ENCODE results near the gene IMPDH1. TPM values are rescaled to one million over a fixed set of nuclear protein-coding genes. Genes with fewer than 3 reads are reported as not detected.

IMPDH1 gene
- total and polyA plus RNA-seq, 4 donors, result 2.4 to 11.1 (median 5.2) TPM

DNA sequence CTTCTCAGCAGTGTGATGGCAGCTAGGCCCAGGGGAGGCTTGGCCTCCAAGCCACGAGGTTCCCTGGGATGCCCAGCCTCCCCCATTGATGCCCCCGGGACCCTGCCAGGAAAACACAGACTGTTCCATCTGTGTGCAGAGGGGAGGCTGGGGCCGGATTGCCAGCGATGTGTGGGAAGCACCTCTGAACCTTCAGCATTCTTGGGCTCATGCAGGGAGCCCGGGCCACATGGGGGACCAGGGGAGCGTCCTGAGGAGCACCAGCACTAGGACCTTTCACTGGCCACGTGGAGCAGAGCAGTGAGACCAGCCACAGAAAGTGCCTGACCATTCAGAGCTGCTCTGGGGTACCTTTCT lies 2.6 kb downstream of the IMPDH1 start (continued):
- TF ChIP-seq CTCF (IDR thresholded peaks at IDR 0.05; ENCODE audit: low read depth, low read length, missing input control) (no peak), FOXA2 (IDR thresholded peaks at IDR 0.05) (no peak), EGR1 (IDR thresholded peaks at IDR 0.05; ENCODE audit: low read depth in 2 of 2) (no peak), HNF4G (IDR thresholded peaks at IDR 0.05) (no peak)

DNA sequence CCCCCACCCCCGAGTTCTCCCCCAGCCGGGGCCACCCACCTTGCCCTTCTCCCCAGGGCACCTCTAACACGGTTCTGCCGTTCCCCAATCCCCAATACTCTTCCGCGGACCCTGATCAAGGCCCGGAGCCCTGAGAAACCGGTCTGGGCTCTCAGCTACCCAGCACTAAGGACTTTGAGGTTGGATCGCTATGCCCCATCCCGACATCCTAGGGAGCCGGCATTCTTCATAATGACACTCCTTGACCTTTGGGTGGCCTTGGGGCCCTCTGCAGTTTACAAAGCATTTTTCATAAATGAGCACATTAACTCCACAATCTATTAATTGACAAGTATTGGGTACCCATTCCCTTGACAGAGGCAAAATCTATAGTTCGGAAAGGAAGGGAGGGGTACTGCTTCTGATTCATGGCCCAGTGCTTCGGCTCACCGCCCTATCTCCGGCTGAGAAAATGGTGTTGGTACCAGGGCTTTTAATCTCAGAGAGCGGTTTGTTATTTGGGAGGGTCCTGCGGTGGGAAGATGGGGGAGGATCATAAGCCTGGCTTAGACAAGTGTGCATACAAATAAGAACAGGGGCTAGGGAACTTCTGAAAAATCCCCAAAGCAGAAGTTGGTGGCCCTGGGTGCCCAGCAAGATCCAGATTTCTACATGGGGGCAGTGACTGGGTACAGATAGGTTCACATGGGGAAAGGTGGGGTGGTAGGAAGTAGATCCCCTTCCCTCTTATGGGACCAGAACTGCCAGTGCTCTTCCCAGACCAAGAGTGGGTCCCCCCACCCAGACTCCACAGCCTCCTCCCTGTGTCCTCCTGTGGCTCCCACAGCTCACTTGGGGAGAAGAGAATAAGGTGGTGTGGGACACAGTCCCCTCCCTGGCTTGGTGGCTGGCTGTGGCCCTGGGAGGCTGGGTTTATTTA lies 3.2 kb downstream of the IMPDH1 start:
- no peak for DNase-seq (ENCODE audit: low spot score)
- Histone ChIP-seq H3K4me1 (ENCODE audit: control insufficient read depth in 4 of 4, insufficient read depth in 4 of 4, low read length in 3 of 4) (peaks cover 0 to 18% (median 9%) of the 10 kb centered on the region in 4 donors), H3K27me3 (ENCODE audit: control insufficient read depth in 4 of 4, insufficient read depth in 4 of 4, low read length in 3 of 4) (no peaks in the 10 kb centered on the region), H3K9me3 (ENCODE audit: control insufficient read depth in 4 of 4, low read length in 3 of 4) (no peaks in the 10 kb centered on the region), H3K27ac (ENCODE audit: low read depth in 1 of 2, low read length in 2 of 2) (no peak overlapping the region), H3K9ac (ENCODE audit: low read depth in 1 of 2, low read length in 2 of 2) (no peak overlapping the region), H3K36me3 (ENCODE audit: control insufficient read depth in 4 of 4, insufficient read depth in 3 of 4, low read depth in 1 of 4, low read length in 3 of 4) (no peaks in the 10 kb centered on the region), H3K4me3 (ENCODE audit: low read depth in 1 of 3, low read length in 3 of 3) (peak overlapping the region in 1 of 3 donors; percentile 61)
- 55% methylated on average over 17 of the region's 17 CpGs for WGBS
- TF ChIP-seq, protein P1, sequence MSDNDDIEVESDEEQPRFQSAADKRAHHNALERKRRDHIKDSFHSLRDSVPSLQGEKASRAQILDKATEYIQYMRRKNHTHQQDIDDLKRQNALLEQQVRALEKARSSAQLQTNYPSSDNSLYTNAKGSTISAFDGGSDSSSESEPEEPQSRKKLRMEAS (IDR thresholded peaks at IDR 0.05), result no peak
- no peak for TF ChIP-seq HNF4A (conservative IDR thresholded peaks at IDR 0.05)
- no peak for TF ChIP-seq TAF1 (conservative IDR thresholded peaks at IDR 0.05)
- no peak for TF ChIP-seq CTCF (IDR thresholded peaks at IDR 0.05; ENCODE audit: low read depth, low read length, missing input control)
- TF ChIP-seq GABPA (IDR thresholded peaks at IDR 0.05 in 1 of 2, conservative IDR thresholded peaks at IDR 0.05 in 1 of 2), result no peak
- no peak for TF ChIP-seq YY1 (IDR thresholded peaks at IDR 0.05)
- TF ChIP-seq NR2F2 (IDR thresholded peaks at IDR 0.05), result no peak
- no peak for TF ChIP-seq SP1 (IDR thresholded peaks at IDR 0.05)
- no peak for TF ChIP-seq ATF3 (IDR thresholded peaks at IDR 0.05)
- no peak for TF ChIP-seq RAD21 (IDR thresholded peaks at IDR 0.05)
- TF ChIP-seq RXRA (IDR thresholded peaks at IDR 0.05), result no peak
- TF ChIP-seq FOXA2 (IDR thresholded peaks at IDR 0.05), result no peak
- TF ChIP-seq FOXA1 (IDR thresholded peaks at IDR 0.05), result no peak
